Anterior cingulate cortex (tissue), 58 donors: ENCODE data around the gene JPH3.
"Not testable (repeated sequence)": the region's sequence is repeated elsewhere in the genome, so short reads cannot be mapped to it uniquely, and the experiment has no call there.

ENCODE experiments used
- DNase-seq, 58 donors: peaks; one replicate each; lab custom pipeline; 2025; lab: John Stamatoyannopoulos, UW

JPH3 gene

DNA sequence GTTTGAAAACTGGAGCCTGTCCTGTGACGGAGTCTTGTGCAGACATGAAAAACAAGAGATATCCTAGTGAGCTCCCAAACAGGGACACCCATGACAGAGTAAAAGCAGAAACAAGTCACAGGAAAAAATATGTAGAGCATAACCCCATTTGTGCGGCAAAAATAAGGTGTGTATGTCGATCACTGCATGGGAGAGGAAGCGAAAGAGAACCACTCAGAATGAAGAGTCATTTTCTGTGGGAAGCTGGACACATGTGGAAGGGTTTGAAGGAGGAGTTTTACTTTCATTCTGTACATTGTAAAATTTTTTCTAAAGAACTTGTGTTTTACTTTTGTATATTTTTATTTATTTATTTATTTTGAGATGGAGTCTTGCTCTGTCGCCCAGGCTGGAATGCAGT lies 72.1 kb downstream of the JPH3 start:
- DNase-seq, result no peak

DNA sequence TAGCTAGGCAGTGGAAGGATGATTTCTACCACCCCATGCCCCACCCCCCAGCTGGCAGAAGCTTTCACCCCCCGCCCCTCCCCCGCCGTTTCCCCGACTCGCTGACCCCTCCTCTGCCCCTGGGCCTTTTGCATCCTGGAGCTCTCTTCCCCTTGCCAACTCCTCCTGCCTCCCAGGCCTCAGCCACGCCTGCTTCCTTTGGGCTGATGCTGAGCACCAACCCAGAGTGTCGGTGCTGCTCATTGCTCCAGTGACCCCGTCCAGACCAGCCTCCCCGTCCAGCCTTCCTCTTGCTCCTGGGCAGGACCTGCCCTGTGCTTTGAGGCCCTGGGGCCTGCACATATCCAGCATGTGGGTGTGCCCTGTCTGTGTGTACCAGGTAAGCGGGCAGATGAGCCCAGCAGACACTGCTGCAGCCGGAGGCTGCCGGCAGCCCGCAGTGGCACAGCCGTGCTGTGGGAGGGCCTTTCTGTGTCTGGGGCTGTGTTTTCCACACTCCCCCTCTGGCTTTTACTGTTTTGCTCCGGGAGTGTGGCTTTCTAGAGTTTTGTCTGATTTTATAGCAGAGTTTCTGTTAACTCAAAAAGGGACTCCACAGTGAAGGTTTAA lies 72.9 kb downstream of the JPH3 start:
- DNase-seq, result no peak

DNA sequence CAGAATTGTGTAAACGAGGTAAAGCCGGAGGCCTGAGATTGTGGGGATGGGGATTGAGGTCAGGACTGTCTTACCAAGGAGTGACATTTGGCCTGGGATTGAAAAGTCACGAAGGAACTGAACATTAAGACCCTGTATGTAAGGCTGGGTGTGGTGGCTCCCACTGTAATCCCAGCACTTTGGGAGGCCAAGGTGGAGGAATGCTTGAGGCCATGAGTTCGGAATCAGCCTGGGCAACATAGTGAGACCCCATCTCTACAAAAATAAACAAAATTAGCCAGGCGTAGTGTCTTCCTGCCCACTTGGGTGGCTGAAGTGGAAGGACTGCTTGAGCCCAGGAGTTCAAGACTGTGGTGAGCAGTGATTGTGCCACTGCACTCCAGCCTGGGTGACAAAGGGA lies 75.5 kb downstream of the JPH3 start:
- DNase-seq, result no peak

DNA sequence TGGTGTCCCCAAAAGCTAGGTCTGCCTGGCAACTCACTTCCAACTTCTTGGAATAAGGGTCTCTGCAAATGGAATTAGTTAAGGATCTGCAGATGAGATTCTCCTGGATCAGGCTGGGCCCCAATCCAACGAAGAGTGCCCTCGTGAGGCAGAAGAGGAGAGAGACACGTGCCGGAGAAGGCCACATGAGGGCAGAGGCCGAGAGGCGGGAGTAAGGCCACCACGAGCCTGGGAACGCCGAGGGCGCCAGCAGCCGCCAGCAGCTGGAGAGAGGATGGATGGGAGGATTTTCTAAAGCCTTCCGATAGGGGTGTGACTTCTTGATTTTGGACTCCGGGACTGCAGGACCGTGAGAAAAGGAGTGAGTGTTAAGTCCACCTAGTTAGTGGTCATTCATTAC lies 76.3 kb downstream of the JPH3 start:
- DNase-seq, result no peak

DNA sequence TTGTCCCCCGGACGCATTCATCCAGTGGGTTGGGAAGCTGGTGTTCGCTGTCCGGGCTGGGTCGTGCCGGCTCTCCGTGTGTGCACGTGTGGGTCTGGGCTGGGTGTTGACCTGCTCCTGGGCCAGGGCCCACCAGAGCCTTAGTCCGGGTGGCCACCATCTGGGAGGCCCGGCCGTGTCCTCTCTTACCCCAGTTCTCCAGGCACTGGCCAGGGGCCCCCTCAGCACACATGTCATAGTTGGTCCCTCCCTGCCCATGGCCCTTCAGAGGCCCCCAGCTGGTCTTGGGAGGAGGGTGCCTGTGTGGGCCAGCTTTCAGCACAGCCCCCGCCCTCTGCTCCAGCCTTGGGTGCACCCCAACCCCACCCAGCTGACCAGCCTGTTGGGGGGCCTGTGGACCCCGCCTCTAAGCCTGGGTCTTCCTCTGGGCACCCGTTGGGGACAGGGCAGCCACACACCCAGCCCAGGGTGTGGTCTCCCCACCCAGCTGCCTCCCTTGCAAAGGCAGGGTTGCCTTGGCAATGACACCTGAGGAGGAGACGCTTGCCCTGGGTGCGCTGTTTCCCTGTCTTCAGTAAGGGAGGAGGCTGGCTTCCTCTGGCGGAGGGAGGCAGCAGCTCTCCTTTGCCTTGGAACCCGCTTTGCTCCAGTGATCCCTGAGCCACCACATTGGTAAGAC lies 77.4 kb downstream of the JPH3 start:
- DNase-seq, result no peak

DNA sequence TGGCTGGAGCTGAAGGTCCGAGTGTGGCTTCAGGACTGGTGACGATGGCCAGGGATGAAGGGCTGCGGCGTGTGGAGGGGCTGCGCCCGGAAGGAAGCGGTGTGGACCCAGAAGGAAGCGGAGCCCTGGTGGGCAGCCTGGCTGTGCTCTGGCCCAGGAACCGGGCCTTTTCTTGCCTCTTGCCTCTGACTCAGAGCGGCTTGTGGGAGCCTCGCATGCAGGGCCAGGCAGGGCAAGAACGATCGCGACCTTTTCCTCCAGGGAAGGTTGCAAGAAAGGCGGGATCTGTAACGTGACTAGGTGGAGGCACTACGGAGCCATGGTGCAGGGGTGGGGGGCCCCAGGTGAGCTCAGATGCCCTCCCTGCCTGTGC lies 78.0 kb downstream of the JPH3 start:
- DNase-seq, result no peak

DNA sequence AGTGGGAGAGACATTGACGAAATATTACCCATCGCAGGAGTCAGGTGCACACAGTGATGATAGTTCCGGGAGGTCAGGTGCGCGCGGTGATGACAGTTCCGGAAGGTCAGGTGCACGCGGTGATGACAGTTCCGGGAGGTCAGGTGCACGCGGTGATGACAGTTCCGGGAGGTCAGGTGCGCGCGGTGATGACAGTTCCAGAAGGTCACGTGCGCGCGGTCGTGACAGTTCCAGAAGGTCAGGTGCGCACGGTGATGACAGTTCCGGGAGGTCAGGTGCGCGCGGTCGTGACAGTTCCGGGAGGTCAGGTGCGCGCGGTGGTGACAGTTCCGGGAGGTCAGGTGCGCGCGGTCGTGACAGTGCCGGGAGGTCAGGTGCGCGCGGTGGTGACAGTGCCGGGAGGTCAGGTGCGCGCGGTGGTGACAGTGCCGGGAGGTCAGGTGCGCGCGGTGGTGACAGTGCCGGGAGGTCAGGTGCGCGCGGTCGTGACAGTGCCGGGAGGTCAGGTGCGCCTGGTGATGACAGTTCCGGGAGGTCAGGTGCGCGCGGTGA lies 78.8 kb downstream of the JPH3 start:
- not testable (repeated sequence) for DNase-seq

DNA sequence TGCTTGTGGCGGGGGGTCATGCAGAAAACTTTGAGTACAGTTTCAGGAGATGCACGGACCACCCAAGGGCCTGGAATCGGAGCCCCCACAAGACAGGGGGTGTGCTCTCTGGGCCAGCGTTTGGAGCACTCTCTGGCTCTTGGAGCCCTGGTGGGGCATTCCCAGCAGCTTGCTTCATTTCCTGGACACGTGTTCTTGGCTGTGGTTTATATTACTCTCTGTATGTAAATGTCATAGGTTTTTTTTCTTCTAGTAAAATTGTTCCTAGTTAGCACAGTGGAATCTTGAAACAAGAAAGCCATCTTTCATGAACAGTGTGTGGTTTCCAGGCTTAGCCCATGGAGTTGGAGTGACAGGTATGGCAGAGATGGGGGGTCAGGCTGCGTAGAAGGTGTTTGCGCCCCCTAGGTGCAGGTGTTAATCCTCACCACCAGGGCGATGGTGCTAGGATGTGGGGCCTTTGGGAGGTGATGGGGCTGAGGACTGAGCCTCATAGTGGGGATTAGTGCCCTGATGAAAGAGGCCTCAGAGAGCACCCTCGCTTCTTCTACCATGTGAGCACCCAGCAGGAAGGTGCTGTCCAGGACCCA lies 79.8 kb downstream of the JPH3 start:
- DNase-seq, result no peak

DNA sequence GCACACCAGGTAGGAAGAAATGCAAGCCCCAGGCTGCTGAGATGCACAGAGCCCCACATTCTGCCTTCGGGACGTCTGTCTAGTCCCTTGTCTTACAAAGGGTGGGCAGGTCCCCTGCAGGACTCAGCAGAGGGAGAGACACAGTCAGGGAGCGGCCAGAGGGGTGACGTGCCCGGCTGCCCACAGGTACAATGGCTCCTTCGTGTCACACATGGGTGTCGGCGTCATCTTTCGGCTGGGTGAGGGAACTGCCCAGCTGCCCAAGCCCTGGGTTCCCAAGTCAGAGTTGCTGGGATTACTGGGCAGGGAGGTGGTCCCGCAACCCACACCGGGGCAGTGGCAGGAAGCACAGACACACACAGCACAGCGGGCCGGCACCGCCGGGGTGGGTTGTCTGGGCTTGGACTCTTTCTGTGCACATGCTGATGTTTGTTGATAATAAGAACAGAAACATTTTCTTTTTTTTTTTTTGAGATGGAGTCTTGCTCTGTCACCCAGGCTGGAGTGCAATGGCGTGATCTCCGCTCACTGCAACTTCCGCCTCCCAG lies 80.6 kb downstream of the JPH3 start:
- DNase-seq, result no peak

DNA sequence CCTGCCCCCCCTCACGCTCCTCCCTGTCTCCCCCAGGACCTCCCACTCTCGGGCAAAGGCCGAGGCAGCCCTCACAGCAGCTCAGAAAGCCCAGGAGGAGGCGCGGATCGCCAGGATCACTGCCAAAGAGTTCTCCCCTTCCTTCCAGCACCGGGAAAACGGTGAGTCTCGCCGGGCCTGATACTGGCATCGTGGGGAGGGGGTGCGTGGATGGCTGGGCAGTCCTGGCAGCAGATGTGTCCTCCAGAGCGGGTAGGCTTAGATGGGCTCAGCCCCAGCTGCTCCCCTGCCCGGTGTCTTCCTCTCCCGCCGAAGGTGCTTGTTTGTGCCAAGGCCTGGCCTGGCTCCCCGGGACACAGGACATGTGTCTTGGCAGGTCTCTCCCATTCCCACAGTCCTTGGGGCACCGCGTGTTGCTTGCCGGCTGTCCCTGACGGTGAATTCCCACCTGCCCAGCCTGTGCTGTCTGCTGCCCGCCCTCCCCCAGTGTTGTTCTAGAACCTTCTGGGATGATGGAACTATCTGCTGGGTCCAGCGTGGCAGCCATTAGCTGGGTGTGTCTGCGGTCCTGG lies 81.9 kb downstream of the JPH3 start:
- DNase-seq, result peak in 1 of 58 donors; percentile 17

DNA sequence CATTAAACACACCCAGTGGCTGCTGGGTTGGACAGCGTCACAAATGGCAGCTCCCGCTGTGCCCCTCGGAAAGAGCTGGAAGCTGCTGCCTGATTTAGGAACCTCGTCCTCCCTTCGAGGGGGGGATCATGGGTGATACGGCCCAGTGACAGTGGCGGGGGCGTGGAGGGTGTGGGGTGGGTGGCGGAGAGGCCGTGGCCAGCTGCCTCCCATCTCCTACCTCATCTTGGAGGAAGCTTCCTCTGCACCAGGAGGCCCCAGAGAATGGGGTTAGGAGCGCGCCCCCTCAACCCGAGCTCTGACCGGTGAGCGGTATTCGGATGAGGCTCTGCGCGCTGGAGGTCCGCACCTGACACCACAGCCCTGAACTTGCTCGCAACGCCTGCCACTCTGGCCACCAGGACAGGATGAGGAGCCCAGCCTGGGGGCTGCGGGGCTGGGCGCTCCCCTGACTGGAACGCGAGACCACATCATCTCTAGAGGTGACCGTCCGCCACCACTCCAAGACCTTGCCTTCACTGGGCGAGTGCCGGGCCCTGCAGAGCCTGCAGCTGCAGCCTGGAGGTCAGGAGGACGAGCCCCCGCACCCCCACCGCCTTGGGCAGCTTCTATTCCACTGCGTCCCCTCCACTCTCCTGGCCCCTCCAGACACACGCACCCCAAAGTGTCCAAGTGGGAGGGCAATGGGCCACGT lies 82.5 kb downstream of the JPH3 start:
- DNase-seq, result no peak

DNA sequence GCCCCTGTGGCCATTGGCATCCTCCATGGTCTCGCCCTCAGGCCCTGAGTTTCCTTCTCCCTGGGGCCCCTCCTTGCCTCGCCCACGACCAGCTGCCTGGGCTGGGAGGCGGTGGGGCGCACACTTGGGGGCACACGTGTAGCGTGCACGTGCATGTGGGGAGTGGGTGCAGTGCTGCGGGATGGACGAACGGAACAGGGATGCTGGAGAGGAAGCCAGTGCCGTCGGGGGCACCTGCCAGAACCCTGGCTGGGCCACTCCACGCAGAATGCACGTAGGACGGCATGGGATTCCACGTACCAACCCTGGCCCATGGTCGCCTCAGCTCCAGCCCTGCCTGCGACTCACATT lies 83.1 kb downstream of the JPH3 start:
- no peak for DNase-seq

DNA sequence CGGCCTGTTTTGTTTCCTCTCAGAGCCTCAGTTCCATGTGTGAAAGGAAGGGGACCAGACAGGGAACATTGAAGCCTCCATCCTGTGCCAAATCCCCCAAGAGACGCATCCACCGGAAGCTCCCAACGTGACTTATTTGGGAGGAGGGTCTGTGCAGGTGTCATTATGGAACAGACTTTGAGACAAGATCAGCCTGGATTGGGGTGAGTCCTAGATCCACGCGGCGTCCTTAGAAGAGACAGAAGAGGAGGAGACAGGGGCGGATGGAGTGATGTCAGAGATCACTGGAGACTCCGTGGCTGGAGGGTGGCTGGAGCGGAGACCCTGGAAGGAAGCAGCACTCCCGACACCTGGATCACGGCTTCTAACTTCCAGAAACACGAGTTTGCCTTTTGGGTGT lies 83.5 kb downstream of the JPH3 start:
- no peak for DNase-seq

DNA sequence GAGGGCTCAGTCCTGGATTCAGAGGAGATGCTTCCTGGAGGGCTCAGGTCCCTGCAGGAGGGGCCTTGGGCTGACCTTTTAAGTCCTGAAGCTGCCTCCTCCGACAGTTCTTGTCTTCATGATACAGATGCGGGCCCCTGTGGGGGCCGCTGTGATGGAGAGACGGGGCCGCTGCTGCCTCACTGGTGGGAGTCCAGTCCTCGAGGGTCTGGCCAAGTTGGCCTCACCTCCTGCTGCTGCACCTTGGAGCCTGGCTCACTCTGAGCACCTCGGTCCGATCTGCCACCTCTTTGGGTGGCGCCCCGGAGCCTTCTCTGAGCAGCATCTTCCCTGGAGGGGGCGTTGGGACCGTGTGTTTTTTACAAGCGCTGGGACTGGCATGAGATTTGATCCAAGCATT lies 84.4 kb downstream of the JPH3 start:
- DNase-seq, result no peak

DNA sequence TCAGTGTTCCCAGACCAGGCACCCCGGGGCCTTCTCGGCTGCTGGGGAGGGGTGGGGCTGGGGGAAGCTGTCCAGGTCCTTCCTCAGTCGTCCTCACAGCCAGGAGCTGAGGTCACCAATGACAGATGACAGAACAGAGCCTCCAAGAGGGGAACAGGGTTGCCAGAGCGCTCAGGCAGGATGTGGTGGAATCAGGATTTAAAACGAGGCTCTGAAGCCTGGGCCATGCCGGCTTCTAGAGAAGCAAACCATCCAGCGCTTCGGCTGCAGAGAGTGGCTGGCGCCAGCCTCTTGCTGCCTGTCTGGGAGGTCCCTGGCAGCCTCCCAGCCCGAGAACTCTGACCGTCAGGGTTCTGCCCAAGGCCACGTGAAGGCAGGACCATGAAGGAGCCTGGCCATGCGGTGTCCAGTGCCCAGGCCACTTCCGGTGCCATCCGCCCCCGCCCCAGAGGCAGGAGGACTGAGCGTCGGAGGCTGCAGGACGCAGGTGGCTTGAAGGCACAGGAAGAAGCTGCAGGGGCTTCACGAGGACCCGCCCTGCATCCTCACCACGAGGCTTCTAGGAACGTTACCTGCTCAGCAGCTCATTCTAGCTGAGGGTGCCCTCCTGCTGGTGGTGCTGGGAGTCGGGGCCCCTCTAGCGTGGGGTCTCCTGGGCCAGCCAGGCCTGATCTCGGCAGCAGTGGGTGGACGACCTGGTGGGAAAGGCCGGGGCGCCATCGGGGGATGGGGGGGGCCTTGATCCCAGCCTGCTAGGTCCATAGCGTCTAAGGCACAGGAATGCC lies 85.0 kb downstream of the JPH3 start:
- peak in 15 of 58 donors; percentile 4 to 50 (median 27) for DNase-seq

DNA sequence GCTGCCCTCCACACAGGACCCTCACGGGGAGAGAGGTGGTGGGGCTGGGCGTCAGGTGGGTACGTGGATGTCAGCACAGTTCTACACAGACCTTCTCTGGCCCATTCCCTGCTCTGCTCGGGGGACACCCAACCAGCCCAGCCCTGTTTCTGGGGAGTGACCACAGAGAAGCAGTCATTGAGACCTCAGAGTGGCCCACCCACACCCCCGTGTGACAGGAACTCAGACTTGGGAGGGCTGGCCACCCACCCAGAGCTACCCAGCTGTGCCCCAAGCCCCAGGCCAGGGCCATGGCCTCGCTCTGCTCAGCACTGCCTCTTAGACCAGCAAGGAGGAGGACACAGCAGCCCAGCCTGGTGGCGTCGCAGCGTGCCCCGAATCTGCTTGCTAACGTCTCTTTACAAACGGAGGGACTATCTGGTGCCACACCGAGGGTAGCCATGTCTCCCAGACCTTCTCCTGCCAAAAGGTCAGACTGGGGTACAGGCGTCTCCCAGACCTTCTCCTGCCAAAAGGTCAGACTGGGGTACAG lies 85.8 kb downstream of the JPH3 start:
- no peak for DNase-seq

DNA sequence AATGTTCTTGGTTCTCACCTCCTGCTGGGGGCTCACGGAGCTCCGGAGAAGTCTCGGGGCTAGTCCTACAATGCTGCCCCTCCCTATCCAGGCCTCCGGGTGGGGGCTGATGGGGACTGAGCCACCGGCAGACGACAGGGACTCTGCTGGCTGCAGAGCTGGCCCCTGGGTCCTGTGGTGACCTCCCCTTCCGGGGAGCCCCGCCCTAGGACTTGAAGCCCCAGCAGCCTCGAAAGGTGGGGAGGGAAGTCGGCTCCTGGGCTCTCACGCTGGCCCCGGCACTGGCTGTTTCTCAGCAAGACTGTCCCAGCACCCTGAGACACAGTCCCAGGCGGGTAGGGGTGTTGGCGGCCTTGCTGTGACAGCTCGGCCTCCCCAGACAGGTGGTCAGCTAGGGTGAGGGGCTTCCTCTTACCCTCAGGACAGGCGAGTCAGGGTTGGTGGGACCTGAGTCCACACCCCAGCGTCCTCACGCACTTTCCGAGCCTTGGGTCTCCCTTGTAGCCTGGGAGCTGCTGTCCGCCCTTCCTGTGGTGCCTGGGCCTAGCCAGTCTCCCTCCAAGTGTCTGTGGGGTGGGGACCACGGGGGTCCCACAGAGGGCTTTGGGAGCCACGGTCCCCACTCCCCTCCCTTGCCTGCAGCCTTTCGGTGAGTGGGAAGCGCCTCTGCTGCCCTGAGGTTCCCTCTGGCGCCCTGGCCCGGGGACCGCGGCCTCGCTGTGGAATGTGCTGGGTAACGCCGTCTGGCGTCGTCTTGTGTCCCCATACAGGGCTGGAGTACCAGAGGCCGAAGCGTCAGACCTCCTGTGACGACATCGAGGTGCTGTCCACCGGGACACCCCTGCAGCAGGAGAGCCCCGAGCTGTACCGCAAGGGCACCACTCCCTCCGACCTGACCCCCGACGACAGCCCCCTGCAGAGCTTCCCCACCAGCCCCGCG lies 86.8 kb downstream of the JPH3 start:
- DNase-seq, result no peak

DNA sequence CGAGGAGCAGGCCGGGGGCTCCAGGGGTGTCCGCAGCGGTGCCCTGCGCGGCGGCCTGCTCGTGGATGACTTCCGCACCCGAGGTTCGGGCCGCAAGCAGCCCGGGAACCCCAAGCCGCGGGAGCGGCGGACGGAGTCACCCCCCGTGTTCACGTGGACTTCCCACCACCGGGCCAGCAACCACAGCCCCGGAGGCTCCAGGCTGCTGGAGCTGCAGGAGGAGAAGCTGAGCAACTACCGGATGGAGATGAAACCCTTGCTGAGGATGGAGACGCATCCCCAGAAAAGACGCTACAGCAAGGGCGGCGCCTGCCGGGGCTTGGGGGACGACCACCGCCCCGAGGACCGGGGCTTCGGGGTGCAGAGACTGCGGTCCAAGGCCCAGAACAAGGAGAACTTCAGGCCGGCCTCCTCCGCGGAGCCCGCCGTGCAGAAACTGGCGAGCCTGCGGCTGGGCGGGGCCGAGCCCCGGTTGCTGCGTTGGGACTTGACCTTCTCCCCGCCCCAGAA lies 87.7 kb downstream of the JPH3 start:
- no peak for DNase-seq
